SH-SY5Y (cell line): ENCODE measurements around the gene TNS3.
A peak's percentile ranks its signal among the peaks of the same experiment; 100 is the strongest.

Source experiments
- GATA2 ChIP-seq: IDR thresholded peaks from 2 replicates; pipeline ENCODE4 v1.6.1; 2011; ENCODE audit warnings: mild to moderate bottlenecking, low read depth, low read length
- GATA3 ChIP-seq: IDR thresholded peaks from 2 replicates; pipeline ENCODE4 v1.6.1; 2011; ENCODE audit warnings: low read depth, mild to moderate bottlenecking, low read length, moderate library complexity

- TF ChIP-seq GATA3 (no peak), GATA2 (peak; percentile 39; the same call in 1 of the 2 replicates)
Measured at GRCh38 chr7:47489624-47490023, 92.3 kb downstream of the TNS3 start.
